ENCODE measurements around the gene GLI2.

DNA sequence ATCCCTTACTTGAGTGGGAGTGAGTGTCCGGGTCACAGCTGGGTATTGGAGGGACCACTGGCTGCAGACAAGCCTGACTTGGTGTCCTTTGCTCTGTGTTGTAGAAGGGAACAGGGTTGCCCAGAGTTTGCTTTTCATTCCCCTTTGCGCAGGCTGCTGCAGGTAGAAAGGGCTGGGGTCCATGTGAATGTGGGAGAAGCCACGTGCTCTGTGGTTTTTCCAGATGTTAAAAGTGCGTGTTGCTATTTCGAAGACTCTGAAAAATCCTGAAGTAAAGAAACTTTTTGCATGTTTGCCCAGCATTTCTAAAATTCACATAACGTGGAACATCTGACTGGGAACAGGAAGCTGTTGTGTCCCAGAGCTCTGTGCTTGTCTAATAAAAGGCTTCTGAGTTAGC, 28.8 kb downstream of the GLI2 start:
- TF ChIP-seq POLR2AphosphoS5 (IDR thresholded peaks at IDR 0.05; ENCODE audit: insufficient read depth in 1 of 2, low read depth in 1 of 2) = no peak
- TF ChIP-seq, protein P1, sequence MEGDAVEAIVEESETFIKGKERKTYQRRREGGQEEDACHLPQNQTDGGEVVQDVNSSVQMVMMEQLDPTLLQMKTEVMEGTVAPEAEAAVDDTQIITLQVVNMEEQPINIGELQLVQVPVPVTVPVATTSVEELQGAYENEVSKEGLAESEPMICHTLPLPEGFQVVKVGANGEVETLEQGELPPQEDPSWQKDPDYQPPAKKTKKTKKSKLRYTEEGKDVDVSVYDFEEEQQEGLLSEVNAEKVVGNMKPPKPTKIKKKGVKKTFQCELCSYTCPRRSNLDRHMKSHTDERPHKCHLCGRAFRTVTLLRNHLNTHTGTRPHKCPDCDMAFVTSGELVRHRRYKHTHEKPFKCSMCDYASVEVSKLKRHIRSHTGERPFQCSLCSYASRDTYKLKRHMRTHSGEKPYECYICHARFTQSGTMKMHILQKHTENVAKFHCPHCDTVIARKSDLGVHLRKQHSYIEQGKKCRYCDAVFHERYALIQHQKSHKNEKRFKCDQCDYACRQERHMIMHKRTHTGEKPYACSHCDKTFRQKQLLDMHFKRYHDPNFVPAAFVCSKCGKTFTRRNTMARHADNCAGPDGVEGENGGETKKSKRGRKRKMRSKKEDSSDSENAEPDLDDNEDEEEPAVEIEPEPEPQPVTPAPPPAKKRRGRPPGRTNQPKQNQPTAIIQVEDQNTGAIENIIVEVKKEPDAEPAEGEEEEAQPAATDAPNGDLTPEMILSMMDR (IDR thresholded peaks at IDR 0.05) = no peak

Measured in vagina (tissue), 2 donors.